DND-41 (cell line): ENCODE data around the gene SMG6.
A peak's percentile ranks its signal among the peaks of the same experiment; 100 is the strongest.

Source experiments
- ATAC-seq: fragments of 200-7000 bp; cut with Tn5 transposase; 3 replicates; pipeline ENCODE4 v1.9.1; 2021; ENCODE audit warnings: low read depth; ENCODE audit not compliant: insufficient read depth
- DNase-seq: peaks from one replicate; pipeline ENCODE4 v3.0.0-alpha.2; 2020
- H2AFZ ChIP-seq: 2 replicates; pipeline ENCODE4 v1.6.0; 2012; ENCODE audit warnings: low read depth, low read length
- H3K27ac ChIP-seq: 2 replicates; pipeline ENCODE4 v1.5.1; 2012; ENCODE audit warnings: low read length, inconsistent platforms
- H3K27me3 ChIP-seq: fragments of 200-600 bp; sonication (generic); 2 replicates; pipeline ENCODE4 v1.6.0; 2012; ENCODE audit warnings: low read length, mild to moderate bottlenecking, inconsistent platforms; ENCODE audit not compliant: insufficient read depth, poor library complexity
- H3K36me3 ChIP-seq: 2 replicates; pipeline ENCODE4 v1.5.1; 2012; ENCODE audit warnings: low read length, inconsistent platforms; ENCODE audit not compliant: insufficient read depth
- H3K4me1 ChIP-seq: 2 replicates; pipeline ENCODE4 v1.5.1; 2012; ENCODE audit warnings: mild to moderate bottlenecking, low read length; ENCODE audit not compliant: insufficient read depth
- H3K4me2 ChIP-seq: 2 replicates; pipeline ENCODE4 v1.6.0; 2012; ENCODE audit warnings: mild to moderate bottlenecking, moderate library complexity, low read length, inconsistent platforms; ENCODE audit not compliant: insufficient read depth
- H3K4me3 ChIP-seq, 2 experiments: fragments of 200-600 bp in 1 of 2; shearing (Covaris generic) in 1 of 2; 2 replicates each; pipeline ENCODE4 v1.5.1; 2012 to 2016; ENCODE audit warnings: inconsistent platforms in 2 of 2, low read length in 2 of 2, mild to moderate bottlenecking in 2 of 2, low read depth in 1 of 2, moderate library complexity in 1 of 2
- H3K79me2 ChIP-seq: 2 replicates; pipeline ENCODE4 v1.6.0; 2012; ENCODE audit warnings: low read length, inconsistent platforms; ENCODE audit not compliant: insufficient read depth
- H3K9ac ChIP-seq: 2 replicates; pipeline ENCODE4 v1.6.0; 2012; ENCODE audit warnings: low read depth, mild to moderate bottlenecking, inconsistent platforms, low read length, moderate library complexity
- H3K9me3 ChIP-seq: 2 replicates; pipeline ENCODE4 v1.5.1; 2012; ENCODE audit warnings: low read length, moderate library complexity, mild to moderate bottlenecking, inconsistent platforms; ENCODE audit not compliant: insufficient read depth, severe bottlenecking
- H4K20me1 ChIP-seq: 2 replicates; pipeline ENCODE4 v1.6.0; 2012; ENCODE audit warnings: low read length; ENCODE audit not compliant: insufficient read depth
- CTCF ChIP-seq: IDR thresholded peaks from 2 replicates; pipeline ENCODE4 v1.5.1; 2012; ENCODE audit warnings: borderline replicate concordance, low read length, moderate library complexity, mild to moderate bottlenecking; ENCODE audit not compliant: poor library complexity, severe bottlenecking; ENCODE audit errors: extremely low read depth
- EZH2 ChIP-seq: IDR thresholded peaks from 3 replicates; pipeline ENCODE4 v1.6.1; 2012; ENCODE audit warnings: borderline replicate concordance, low read depth, mild to moderate bottlenecking, moderate library complexity, low read length, inconsistent platforms; ENCODE audit not compliant: severe bottlenecking

Gene SMG6

DNA sequence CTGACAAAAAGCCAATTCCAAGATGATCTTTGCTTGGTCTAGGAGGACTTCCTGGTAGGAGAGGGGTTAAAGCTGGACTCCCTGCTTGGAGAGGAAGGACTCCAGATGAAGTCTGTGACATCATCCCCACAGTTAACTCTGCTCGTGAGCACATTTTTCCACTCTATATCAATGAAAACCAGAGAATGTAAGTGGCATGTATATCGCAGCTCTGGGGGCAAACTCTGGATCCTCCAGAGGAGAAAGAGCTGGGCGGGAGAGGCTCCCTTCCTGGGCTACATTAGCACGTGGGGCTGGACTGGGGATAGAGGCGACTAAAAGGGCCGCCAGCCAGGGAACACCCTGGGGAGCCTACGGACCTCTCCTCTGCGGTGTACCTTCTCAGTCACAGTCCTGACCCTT, 214.6 kb downstream of the SMG6 start:
- Histone ChIP-seq H3K9ac (peak overlapping the region; percentile 52), H3K79me2 (no peaks in the 10 kb centered on the region), H4K20me1 (no peaks in the 10 kb centered on the region; the same call in 1 of the 2 replicates), H3K4me3 (peak overlapping the region in 1 of 2 experiments; percentile 53; a peak in 2 of 4 replicates), H3K4me2 (peak overlapping the region; percentile 68), H3K27ac (peak overlapping the region; percentile 77), H2AFZ (peak overlapping the region; percentile 62; the same call in 1 of the 2 replicates), H3K36me3 (peaks cover 47% of the 10 kb centered on the region), H3K9me3 (no peaks in the 10 kb centered on the region), H3K27me3 (no peaks in the 10 kb centered on the region), H3K4me1 (peaks cover 39% of the 10 kb centered on the region)
- DNase-seq (no peak), ATAC-seq (peak; percentile 41)
- TF ChIP-seq CTCF (no peak), EZH2 (no peak)

DNA sequence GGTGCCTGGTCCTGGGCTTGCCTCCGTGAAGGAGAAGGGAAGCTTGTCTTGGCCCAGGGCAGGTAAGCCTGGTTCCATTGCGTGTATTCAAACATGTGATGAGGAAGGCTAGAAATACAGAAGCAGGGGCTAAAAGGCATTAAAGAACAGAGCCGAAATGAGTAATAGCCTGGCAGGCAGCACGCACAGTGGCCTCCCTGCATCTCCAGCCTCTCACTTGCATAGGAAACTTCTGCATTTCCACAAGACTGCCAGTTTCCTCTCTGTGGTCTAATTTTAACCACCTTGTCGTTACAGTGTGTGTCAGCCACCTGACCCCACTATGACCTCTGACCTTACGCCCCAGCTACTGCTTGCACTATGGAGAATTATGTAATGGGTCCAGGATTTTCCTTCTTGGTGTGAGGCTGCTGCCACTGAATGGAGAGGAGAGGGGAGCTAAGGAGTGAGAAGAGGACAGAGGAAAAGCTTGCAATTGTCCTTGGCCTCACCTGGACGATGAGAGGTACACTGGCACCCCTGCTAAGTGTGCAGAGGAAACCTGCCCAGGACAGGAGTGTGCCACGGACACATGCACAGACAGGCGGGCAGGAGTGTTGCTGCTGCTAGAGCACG, 215.9 kb downstream of the SMG6 start:
- peaks cover 60% of the 10 kb centered on the region for H3K36me3 ChIP-seq
- H3K9ac ChIP-seq, result no peak overlapping the region
- H3K27me3 ChIP-seq, result no peaks in the 10 kb centered on the region
- no peaks in the 10 kb centered on the region for H3K79me2 ChIP-seq
- TF ChIP-seq CTCF (no peak), EZH2 (no peak)
- H3K9me3 ChIP-seq, result no peaks in the 10 kb centered on the region
- DNase-seq (peak; percentile 55), ATAC-seq (peak; percentile 54)
- H4K20me1 ChIP-seq, result no peaks in the 10 kb centered on the region; the same call in 1 of the 2 replicates
- H3K27ac ChIP-seq, result peak overlapping the region; percentile 77; the same call in 1 of the 2 replicates
- no peak overlapping the region for H2AFZ ChIP-seq
- no peak overlapping the region for H3K4me3 ChIP-seq
- peaks cover 39% of the 10 kb centered on the region for H3K4me1 ChIP-seq
- no peak overlapping the region for H3K4me2 ChIP-seq

GRCh38 chr17:2086306-2086705, 217.3 kb downstream of the SMG6 start:
- peaks cover 71% of the 10 kb centered on the region for H3K36me3 ChIP-seq
- H2AFZ ChIP-seq, result no peak overlapping the region
- H3K9me3 ChIP-seq, result no peaks in the 10 kb centered on the region
- no peak overlapping the region for H3K4me2 ChIP-seq
- peaks cover 39% of the 10 kb centered on the region for H3K4me1 ChIP-seq
- DNase-seq (no peak), ATAC-seq (no peak)
- TF ChIP-seq EZH2, result no peak
- no peak overlapping the region for H3K27ac ChIP-seq
- no peaks in the 10 kb centered on the region for H4K20me1 ChIP-seq
- H3K4me3 ChIP-seq, result no peak overlapping the region
- H3K27me3 ChIP-seq, result no peaks in the 10 kb centered on the region
- no peaks in the 10 kb centered on the region for H3K79me2 ChIP-seq
- H3K9ac ChIP-seq, result no peak overlapping the region

DNA sequence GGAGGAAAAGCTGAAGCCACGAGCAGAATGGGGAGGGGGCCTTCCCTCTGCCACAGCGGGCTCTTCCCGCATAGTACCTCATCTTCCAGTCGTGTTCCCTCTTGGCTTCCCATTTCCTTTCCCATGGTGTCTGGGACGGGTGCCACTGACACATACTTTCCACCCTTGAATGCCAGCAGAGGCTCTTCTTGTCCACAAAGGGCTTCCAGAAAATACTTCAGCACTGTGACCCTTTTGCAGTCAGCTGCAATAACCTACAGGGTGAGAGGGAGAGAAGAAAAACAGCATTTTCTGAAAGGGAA, 218.0 kb downstream of the SMG6 start:
- Histone ChIP-seq H3K9me3 (no peaks in the 10 kb centered on the region), H4K20me1 (no peaks in the 10 kb centered on the region), H3K27ac (no peak overlapping the region), H3K4me1 (peaks cover 32% of the 10 kb centered on the region), H3K4me3 (no peak overlapping the region), H3K4me2 (no peak overlapping the region), H3K36me3 (peaks cover 77% of the 10 kb centered on the region), H3K79me2 (no peaks in the 10 kb centered on the region), H3K27me3 (no peaks in the 10 kb centered on the region), H3K9ac (no peak overlapping the region), H2AFZ (no peak overlapping the region)
- DNase-seq (no peak), ATAC-seq (no peak)
- TF ChIP-seq EZH2 (no peak), CTCF (no peak)
